GM21825 (cell line): Measurements from ENCODE around the gene ST8SIA5.
A peak's percentile ranks its signal among the peaks of the same experiment; 100 is the strongest.

ENCODE experiments used
- ATAC-seq: cut with Tn5 transposase; IDR thresholded peaks from one replicate; pipeline ENCODE4 v1.9.1; 2021; ENCODE audit warnings: mild to moderate bottlenecking, moderate library complexity; ENCODE audit not compliant: unreplicated experiment

ST8SIA5 gene

DNA sequence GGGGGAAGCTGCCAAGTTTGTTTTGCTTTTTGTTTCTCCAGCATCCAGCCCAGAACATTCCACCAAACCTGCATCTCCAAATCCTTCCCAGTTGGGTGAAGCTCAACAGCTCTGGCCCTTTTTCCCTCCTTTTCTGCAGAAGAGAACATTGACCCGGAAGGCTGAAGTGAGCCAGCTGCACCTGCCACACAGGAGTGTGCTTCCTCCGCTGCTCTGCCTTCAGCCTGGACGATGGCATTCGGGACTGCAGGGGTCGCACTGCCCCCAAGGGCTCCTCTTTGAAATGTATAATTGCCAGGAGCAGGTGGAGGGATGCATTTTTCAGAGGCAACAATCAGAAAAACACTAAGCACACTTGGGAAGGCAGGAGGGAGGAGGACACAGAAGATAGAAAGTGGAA lies 41.8 kb downstream of the ST8SIA5 start:
- no peak for ATAC-seq

DNA sequence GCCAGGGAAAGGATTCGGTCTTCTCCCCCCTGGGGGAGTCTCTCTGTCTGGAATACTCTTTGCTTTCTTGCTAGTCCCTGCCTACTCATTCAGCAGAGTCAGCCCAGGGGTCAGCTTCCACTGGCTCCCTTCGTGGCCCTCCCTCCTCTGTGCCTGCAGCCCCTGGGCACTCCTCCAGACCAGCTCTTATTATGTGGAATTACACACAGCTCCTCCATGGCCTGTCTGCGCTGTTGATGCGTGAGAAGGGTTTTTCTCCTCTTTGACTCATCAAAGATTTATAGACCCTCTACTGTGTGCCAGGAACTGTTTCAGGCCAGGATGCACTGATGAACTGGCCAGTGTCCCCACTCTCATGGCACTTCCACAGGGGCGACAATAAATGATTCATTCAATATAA lies 44.4 kb downstream of the ST8SIA5 start:
- no peak for ATAC-seq

DNA sequence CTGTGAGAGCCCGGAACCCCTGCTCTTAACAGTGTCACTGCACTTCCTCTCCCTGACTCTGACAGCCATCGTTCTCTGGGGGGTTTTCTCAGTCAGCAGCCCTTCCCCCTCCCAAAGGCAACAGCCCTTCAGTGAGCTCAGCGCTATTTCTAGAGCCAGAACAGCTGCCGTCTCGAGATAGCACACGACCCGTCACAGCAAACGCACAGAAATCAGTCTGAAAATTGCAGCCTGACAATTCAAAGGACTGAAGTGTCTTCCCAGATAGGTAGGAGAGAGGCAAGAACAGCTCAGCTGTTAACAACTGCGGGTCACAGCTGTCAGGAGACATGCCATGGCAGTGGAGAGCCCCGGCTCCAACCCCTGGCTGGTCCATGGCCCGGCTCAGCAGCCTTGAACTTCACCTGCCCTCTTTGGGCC lies 45.4 kb downstream of the ST8SIA5 start:
- peak; percentile 83 for ATAC-seq

DNA sequence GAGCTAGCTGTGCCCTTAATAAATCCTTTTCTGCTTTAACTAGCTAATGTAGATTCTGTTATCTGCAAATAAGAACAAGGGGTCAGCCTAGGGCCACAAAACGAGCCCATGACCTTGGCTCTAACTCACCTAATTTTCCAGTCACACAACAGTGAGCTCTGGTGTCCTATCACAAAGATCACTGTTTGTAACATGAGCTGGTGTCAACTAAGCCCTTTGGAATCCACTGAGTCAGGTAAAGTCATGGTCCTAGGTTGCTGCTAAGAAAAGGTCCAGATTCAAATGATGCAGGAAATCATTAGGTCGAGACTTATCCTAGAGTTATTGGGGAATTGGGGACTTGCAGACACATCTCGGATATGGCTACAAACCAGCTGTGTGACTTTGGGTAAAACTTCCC lies 49.9 kb downstream of the ST8SIA5 start:
- ATAC-seq, result no peak

DNA sequence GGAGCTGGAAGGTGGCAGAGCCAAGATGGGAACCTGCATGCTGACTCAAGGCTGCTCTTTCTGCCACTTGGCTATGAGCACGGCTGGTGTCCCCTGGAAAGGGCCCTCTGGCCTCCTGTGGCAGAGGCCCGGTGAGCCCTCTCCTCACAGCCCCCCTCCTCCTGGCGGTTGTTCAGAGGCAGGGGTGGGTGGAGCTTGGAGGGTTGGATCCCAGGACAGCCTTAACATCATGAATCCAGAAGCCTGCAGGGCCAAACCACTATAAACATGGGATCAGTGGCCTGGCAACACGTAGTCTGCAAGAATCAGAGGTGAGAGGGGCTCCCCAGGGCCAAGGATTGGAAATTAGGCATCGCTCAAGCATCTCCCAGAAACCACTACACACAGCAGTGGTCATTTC lies 51.3 kb downstream of the ST8SIA5 start:
- ATAC-seq, result no peak

DNA sequence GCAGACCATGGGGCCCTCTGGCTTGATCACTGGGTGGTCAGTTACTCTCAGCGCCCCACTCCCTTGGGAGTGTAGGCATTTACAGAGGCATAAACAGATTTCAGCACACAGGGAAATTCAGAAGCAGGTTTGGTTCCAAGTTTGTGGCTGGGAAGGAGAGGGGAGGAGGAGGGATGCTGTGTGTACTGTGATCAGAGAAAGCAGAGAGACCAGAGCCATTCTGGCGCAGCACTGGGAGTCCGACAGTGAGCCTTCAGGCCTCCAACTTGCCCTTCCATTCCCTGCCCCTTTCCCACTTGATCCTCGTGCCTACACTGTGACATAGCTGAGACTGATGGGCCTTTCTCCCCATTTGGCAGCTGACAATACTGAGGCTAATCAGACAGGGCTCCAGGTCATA lies 52.0 kb downstream of the ST8SIA5 start:
- no peak for ATAC-seq

DNA sequence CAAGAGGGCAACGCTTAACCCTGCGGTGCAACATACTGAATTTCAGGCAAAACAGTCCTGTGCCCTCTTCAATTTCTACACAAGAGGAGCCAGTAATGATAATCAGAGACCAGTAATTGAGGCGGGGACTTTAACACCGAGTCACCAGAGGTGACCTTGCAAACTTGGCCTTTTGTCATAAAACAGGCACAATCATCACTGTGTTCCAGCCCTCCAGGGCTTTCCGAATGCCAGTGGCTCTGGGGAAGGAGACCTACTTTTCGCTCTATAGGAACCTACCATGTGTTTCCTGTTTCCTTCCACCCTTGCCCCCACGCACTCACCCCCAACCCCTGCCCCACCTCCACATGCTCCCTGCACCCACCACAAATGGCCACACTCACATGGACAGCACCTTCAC lies 52.7 kb downstream of the ST8SIA5 start:
- ATAC-seq, result no peak

DNA sequence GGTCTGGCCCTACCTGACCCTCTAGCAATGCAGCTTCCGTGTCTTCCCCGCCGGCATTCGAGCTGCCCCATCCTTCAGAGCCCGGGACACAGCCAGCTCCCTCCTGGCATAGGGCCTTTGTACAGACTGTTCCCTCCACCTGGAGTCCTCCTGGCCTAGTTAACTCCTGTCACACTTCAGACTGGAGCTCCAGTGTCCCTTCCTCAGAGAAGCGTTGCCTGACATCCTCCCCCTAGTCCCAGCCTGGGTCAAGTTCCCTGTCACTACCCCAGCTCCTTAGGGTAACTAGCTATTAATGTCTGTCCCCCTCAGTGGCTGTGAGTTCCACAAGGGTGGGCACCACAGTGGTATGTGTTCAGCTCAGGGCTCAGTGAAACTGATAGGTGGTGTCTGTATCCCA lies 54.4 kb downstream of the ST8SIA5 start:
- ATAC-seq, result no peak

DNA sequence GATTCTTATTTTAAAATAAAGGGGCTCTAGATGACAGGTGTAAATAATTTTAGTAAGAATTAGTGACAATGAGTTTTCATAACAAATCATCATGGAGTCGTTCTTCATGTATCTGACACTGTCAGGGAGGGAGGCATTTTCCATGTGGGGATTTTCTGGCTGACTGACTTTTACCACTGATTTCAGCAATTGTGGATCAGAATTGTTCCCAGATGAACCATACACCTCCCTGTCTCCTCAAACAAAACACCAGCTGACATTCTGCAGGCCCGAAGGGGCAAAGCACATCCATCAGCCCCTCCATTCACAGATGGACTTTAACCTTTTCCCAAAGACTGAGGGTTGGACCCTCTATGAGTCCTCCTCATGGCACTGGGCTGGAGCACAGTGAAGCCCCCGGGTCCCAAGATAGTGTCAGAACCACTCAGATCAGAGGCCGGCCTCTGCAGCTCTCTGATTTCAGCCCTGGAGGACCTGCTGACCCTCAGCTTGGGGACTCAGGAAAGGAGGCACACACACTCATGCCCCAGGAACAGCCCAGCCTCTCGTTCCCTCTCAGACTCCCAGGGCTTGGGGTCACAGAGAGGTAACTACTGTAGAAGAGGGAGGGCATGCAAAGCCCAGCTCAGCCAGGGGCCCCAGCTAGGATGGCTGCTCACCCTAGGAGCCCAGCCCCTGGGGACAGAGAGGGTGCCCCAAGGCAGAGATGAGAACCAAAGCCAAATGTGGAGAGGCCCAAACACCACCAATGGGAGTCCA lies 56.6 kb downstream of the ST8SIA5 start:
- no peak for ATAC-seq

DNA sequence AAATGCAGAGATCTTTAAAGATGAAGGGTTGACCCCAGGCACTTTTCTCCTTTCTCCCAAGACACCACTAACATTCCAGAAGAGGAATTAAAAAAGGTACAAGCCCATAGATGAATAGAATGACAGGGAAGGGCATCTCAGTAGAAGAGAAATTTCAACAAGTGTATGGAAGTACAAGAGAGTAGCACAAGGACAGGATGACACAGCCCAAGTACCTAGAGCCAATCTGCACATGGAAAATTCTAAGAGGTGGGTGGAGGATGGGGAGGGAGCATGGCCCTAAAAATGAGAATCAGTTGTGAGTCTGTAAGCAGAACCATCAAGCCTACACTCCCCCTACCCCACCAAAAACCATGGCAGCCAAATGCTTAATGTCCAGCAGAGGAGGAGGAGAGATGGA lies 60.2 kb downstream of the ST8SIA5 start:
- no peak for ATAC-seq

DNA sequence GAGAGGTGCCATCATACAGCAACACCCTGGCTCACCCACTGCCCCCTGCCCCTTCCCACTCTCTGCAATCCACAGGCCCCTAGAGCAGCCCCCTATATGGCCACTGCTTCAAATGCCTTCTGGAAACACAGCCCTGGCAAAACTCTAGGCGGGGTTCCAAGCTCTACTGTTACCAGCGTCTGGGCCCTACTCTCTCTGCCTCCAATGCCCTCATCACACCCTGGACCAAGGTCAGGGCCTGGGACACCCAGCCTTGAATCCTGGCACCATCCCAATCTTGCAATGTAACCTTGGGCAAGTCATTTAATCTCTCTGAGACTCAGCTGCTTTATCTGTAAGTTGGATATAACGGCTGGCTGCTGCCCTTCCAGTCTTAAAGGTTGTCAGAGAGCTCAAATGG lies 60.6 kb downstream of the ST8SIA5 start:
- ATAC-seq, result no peak

DNA sequence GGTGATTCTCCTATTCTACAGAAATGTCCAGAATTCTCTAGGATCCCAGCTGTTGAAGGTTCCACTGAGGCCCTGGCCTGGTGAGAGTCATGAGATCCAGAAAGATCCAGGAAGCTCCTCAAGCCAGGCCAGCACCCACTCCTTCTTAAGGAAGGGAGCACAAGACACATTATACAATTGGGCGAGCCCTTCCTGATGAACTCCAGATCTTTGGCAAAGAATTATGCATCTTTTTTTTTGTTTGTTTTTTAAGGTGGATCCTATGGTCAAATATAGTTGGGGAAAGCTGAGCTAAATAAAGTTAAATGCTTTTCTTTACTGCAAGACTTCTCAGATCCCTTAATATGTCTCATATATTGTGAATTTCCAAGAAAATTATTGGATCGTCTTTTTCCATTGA lies 62.9 kb downstream of the ST8SIA5 start:
- no peak for ATAC-seq

DNA sequence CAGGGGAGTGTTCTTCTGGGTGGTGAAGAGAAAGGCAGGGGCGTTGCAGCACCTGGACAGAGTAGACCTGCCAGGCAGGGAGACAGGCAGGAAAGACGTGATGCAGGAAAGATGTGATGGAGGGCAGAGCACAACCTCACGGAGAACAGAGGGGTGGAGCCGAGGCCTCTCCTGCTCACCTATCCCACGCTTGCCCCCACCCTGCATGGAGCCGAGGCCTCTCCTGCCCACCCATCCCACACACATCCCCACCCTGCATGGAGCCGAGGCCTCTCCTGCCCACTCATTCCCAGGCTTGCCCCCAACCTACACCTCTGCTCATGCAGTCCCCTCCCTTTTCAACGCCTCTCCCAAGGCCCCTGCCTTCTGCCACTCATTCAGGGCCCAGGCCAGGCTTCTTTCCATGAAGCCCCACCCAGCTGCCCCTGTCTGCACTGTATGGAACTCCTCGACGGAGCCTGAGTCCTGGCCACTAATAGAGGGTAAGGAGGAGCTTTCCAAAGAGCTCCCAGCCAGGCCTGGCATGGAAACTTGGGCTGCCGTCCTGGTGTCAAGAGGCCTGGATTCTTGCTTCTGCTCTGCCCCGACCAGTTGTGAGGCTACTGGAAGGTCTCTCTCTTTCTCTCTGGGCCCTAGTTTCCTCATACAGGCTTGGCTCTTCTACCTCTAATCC lies 67.9 kb downstream of the ST8SIA5 start:
- no peak for ATAC-seq

DNA sequence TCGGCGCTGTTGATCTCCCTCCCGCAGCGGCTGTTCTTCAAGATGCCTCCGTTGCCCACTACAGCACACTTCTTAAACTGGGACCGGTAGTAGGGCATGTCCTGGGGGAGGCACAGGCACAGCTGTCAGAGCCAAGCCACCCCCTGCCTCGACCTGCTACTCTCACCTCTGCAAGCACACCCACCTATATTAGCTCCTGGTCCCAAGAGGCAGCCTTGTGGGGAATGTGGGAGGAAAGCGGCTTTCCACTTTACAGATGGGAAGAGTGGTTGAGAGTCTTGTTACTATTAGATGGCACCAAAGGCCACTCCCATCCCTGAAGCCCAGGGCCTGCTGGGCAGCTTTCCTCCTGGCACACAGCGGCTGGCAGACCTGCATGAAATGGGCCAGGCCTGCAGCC lies 70.7 kb downstream of the ST8SIA5 start:
- no peak for ATAC-seq

DNA sequence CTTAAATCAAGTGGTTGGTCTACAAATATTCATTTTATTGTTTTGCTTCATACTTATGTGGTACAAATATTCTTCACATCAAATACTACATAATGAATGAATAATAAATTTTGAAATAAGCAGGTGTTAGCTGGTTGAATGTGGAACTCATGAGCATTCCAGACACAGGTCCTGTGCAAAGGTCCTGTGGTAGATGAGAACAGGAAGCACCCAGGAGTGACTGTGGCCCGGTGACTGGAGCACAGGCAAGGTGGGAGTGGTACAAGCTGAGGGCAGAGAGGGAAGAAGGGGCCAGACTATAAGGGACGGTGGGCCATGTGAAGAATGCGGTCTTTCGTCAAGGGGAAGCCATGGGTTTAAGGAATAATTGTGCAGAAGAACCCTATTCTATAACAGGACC lies 73.6 kb downstream of the ST8SIA5 start:
- ATAC-seq, result no peak

DNA sequence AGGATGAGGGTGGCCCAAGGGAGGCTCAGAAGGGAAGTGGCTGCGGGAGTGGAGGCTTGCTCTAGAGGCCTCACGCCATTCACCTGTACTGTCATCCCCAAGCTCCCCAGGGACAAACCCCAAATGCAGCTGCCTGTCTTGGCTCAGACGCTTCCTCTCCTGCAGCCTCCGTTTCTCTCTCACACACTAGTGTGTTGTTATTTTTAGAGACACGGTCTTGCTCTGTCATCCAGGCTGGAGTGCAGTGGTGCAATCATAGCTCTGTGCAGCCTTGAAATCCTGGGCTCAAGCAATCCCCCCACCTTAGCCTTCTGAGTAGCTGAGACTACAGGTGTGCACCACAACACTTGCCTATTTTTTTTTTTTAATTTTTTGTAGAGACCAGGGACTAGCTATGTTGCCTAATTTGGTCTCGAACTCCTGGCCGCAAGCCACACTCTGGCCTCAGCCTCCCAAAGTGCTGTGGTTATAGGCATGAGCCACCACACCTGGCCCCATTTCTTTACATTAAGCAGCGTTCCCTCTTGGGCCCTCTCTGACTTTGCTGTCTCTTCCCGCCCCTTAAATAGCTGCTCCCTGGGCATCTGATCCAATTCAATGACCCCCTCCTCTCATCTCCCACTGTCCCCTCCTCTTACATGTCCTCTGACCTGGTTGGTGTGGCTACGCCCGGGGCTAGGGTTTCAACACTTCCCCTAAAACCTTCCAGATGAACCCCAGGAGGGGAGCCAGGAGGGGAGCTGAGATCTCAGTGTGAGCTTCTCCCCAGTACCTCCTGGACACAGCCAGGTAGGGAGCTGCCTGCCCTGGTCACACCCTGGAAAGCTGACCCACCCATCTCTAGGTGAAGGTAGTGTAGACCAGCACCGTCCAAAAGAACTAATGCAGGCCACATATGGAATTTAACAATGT lies 75.8 kb downstream of the ST8SIA5 start:
- no peak for ATAC-seq

DNA sequence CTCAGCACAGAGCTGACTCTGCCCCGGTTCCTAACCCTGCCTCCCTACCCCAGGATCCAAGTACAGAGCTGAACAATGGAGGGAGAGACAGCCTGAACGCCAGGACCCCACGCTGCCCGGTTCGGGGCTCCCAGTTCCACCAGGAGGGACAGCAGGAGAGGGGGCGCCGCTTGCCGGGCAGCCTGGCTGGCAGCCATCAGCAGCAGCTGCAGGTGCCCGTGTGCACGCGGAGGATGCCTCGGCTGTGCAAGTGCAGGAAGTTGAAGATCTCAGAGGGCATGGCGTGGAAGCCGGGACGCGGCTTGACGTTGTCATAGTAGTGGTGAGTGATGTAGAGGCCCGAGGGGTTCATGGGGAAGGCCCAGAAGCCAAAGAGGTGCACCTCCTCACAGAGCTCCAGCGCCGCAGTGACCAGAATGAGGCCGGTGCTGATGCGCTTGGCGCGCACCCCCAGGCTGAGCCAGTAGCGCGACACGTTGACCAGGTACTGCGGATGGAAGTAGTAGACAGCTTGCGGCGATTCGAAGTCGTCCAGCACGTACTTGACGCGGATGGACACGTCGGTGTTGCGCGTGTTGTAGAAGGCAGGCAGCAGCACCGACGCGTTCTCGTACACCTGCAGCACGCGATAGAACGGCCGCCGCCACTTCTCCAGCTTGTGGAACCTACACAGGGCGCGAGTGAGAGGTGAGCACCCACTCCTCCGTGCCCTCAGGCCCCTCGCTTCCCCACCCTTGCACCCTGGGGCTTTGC lies 76.8 kb downstream of the ST8SIA5 start:
- ATAC-seq, result no peak

DNA sequence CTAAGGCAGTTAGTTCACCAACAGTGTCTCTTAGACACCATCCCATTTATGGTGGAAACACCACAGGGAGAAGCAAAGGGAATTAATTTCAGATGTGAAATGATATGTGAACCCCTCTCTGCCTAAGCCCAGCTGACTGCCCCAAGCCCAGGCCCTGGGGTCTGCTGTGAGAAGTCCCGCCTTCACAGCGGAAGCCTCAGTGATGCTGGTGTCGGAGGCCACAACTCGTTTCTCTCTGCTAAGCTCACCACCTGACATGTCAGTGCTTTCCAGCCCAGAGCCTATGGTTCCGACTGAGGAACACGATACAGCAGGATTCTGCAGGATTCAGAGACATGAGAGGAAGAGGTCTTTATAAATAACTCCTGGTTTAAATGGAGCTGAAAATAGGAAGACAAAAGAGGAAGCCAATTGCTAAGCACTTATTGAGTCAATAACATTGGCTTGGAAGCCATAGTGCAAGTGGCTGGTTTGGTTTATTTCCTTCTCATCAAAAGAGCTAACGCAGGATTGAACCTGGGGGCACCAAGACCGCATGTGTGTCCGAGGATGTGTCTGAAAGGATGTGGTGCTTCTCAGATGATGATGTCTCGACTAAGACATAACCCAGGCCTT lies 78.0 kb downstream of the ST8SIA5 start:
- no peak for ATAC-seq

DNA sequence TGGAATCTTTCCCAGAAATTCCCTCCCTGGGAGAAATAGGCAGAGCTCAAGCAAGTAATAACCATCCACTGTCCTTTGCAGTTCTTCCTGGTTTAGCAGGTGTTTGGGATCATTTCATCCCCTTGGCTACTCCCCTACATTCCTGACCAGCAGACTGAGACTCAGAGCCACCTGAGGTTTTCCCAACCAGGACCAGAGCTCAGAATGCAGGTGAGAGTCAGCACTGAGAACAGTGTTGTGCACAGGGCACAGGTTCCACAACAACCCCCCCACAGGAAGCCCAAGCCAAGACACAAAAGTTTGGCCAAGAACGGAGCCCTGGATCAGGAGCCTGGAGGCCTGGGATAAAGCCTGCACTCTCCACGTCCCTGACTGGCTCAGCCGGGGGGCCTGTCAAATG lies 78.8 kb downstream of the ST8SIA5 start:
- no peak for ATAC-seq

DNA sequence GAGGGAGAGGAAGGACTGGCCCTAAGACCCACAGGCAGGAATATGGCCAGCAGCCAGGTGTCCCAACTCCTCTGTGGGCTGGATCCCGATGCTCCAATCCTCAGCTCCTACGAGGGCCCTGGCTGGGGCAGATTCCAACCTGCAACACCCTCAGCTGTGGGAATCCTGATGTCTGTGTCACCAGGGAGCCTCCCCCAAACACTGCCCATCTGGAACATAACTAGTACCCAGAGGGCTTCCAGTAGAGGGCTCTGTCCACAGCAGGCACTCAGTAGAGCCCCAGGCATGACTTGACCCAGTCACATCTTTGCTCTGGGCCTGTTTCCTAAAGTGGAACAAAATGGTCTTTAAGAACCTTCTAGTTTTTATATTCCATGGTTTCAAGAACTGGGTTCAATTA lies 79.2 kb downstream of the ST8SIA5 start:
- ATAC-seq, result no peak
